HCEC 1CT (cell line): ENCODE measurements around the gene LARP6.
"Not testable (repeated sequence)": the region's sequence is repeated elsewhere in the genome, so short reads cannot be mapped to it uniquely, and the experiment has no call there.

Experiments used
- DNase-seq: peaks from one replicate; pipeline ENCODE4 v3.0.0-alpha.2; 2017

The LARP6 gene

GRCh38 chr15:70829371-70830166 lies 24.4 kb downstream of the LARP6 start:
- no peak for DNase-seq

- DNase-seq: no peak
These were observed 26.2 kb downstream of the LARP6 start for GRCh38 chr15:70827721-70828120.

GRCh38 chr15:70826634-70827033 lies 27.3 kb downstream of the LARP6 start:
- DNase-seq: peak; percentile 87

GRCh38 chr15:70825841-70826240 lies 28.1 kb downstream of the LARP6 start:
- DNase-seq: no peak

DNA sequence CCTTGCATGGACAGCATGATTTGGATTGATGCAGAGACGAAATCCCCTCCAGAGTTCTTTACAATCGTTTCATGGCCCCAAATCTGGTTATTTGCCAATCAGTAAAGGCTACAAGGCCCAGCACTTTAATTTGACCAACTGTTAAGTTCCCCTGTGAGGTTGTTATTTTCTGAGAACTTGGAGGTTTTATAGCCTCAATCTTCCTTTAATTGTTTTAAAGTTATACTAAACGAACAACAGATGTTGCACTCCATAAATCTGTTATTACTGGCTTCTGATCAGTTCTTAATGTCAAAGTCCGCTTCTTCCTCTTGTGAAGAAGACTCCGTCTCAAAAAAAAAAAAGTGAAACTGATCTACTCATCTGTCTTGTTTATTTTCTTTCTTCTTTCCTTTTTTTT lies 30.8 kb downstream of the LARP6 start:
- no peak for DNase-seq

- no peak for DNase-seq
These were observed 33.7 kb downstream of the LARP6 start for GRCh38 chr15:70820214-70820613.

GRCh38 chr15:70818580-70818979 lies 35.4 kb downstream of the LARP6 start:
- DNase-seq: no peak

- no peak for DNase-seq
These were observed 36.7 kb downstream of the LARP6 start for GRCh38 chr15:70817266-70817665.

DNA sequence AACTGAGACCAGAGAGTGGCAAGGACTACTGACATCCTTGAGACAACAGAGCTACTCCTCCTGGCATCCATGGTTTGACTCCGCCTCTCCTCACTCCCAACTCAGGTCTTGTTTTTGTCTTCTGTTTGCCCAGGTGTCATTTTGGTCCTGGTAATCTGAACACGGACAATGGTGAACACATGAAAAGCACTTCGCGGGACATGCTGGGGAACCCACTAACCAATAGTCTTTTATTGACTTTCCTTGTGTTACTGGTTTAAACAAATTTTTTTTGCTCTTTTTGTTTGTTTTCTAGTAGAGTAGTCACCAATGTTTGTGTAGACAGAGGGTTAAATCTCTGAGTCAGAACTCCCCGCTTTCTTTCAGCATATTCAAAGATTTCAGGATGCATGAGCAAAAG lies 38.4 kb downstream of the LARP6 start:
- DNase-seq: no peak

DNA sequence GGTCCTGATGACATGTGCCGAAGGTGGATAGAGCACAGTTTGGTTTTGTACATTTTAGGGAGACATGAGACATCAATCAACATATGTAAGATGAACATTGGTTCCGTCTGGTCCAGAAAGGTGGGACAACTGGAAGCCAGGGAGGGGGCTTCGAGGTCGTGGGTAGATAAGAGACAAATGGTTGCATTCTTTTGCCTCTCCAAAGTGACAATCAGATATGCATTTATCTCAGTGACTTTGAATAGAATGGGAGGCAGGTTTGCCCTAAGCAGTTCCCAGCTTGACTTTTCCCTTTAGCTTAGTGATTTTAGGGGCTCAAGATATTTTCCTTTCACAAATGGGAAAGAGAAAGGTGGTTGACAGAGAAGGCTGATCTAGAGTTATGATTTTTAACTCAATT lies 38.9 kb downstream of the LARP6 start:
- not testable (repeated sequence) for DNase-seq

- DNase-seq: no peak
These were observed 41.1 kb downstream of the LARP6 start for GRCh38 chr15:70812827-70813364.

DNA sequence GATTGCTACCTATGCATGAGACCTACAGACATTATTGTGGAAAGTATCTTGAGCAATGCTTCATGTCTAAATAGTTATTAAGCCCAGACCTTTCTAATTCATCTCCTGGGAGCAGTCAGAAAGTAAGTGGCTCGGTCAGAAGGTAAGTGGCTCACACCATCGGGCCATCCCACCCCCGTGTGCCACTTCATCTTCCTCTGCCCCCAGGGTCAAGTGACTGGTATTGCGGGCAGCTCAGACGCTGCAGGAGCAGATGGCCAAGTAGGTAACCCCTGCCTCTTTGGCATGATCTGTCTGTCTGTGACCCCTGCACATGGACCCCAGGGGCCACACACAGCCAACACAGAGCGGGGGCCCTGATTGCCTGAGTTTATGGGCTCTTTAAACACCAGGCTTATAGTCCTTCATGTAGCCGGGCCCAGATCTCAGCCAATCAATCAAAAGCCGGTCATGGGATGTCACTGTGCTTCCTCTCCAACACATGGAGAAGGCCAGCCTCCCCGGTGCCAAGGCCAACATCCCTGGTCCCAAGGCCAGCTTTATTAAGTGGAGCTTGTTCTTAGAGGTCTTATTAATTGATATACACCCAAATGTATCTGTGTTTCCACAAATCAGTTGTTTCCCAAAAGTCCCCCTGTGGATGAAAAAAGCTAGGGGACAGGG lies 42.9 kb downstream of the LARP6 start:
- DNase-seq: no peak

- no peak for DNase-seq
These were observed 46.8 kb downstream of the LARP6 start for GRCh38 chr15:70806992-70807712.

DNA sequence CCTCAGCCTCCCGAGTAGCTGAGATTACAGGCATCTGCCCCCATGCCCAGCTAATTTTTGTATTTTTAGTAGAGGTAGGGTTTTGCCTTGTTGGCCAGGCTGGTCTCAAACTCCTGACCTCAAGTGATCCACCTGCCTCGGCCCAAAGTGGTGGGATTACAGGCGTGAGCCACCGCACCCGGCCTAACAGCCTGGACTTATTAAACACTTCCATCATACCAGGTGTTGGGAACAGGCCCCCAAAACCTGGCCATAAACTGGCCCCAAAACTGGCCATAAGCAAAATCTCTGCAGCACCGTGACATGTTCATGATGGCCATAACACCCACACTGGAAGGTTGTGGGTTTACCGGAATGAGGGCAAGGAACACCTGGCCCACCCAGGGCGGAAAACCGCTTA lies 49.6 kb downstream of the LARP6 start:
- DNase-seq: not testable (repeated sequence)

GRCh38 chr15:70802629-70803028 lies 51.3 kb downstream of the LARP6 start:
- DNase-seq: peak; percentile 90

- DNase-seq: no peak
These were observed 52.8 kb downstream of the LARP6 start for GRCh38 chr15:70801109-70801508.

DNA sequence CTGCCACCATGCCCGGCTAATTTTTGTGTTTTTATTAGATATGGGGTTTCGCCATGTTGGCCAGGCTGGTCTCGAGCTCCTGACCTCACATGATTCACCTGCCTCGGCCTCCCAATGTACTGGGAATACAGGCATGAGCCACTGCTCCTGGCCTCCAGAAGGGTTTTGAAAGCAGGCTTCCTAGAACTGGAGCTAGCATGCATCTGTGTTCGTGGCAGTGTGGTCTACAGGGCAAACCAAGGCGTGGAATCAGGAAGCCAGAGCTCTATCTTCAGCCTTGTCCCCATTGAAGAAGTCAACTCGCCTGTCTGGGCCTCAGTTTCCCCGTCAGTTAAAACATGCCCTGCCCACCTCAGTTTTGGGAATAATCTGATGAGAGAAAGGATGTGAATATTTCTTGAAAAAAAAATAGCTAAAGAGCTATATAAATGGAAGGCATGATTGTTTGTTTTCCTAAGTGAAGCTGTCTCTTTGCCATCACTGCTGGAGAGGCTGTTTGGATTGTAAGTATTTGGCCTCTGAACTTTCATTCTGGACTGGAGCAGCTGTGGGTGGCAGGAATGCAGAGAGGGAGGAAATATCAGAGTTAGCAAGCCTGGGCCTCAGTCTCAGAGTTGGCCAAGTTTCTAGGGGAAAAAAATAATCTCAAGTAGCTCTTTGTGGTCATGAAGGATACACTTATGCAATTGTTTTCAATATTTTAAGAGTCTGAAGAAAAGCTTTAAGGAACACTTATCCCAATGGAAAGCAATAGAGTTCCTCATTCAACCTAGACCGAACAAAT lies 54.1 kb downstream of the LARP6 start:
- DNase-seq: peak; percentile 98

DNA sequence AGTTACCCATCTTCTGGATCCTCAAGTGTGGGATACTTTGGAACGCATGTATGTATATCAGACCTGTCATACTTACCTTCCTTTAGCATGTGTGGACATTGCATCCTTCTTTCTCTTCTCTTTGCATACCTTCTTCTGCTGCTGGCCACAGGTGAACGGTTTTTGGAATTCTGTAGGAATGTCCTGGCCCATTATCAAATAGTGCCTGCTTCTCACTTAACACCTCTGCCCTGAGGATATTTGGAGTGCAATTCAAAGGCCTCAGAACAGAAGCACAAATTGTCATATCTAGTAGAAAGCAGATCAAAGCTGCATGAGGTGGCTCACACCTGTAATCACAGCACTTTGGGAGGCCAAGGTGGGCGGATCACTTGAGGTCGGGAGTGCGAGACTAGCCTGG lies 56.5 kb downstream of the LARP6 start:
- DNase-seq: no peak

DNA sequence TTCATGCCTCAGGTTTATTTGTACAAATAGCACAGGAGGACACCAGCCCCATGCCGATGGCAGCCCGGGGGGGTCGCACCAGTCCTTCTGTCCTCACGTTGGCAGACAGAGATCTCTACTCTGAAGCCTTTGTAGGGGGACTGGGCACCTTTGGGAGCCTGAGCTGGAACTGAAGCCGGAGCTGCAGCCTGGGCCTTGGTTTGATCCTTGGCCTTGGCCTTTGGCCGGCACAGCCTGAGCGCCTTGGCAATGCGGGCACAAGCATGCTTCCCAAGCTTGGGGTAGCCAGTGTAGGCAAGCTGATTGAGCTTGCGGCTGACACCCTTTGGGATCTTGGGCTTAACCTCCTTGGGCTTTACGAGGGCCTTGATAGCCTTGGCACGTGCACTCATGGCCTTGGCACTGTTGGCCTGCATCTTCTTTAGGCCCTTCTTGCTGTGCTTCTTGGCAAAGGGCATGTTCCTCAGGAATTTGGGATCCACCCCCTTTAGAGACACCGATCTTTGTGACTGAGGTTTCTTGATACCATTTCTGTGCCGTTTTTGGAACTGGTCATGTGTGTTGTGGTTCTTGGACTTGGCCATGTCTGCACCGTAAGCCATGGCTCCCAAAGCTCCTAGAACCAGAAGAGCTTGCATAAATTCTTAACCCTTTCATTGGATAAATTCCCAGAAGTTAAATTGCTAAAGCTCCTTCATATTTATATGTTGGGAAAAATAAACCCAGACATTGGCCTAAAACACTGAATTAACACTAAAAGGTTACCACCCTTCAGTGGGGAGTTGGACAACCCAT lies 57.2 kb downstream of the LARP6 start:
- no peak for DNase-seq

DNA sequence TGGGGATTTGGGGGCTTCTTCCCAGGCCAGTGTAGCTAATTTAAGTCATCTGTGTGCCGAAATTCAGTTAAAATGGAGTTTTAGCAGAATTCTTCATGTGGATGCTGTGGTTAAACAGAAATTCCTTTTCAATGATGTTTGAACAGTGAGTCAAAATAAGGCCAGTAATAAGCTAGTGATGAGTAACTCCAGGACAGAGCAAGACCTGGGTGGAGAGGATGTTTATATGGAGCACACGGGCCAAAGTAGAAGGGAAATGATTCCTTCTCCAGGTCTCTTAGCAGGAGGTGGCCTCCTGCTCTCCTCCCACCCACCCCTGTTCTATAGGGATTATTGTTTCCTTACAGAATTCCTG lies 58.7 kb downstream of the LARP6 start:
- DNase-seq: peak; percentile 98

DNA sequence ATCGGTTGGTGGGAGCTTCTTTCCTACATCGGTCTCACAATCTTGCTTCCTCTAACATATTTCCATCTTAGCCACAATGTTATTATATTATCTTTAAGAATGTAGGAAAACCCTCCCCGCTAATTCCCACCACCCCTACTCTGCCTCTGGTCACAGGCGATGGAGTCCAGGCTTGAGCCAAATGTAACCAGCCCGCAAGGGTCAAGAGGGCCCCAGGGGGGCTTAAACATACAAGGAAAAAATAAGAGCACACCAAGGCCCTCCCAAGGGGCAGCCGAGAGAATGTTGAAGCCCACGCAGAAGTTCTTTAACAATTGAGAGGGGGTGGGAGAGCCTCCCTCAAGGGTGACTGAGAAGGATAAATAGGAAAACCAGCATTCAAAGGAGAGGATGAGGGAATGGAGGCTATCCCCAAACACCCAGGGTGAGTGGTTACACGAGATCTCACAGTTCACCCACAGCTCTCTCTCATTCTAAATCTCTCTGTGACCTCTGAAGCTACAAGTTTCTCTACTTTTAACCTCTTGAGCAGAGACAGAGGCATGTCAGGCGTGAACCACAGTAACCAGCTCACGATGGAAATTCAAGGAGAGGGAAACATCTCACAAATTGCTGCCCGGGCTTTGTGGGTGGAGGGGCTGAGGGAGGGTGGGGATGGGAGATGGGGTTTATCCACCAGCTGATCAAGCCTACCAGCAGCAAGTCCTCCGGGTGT lies 59.2 kb downstream of the LARP6 start:
- peak; percentile 47 for DNase-seq
